Lung (tissue), 12 donors: ENCODE measurements around the gene SMIM36. TPM values are rescaled to one million over a fixed set of nuclear protein-coding genes. Genes with fewer than 3 reads are reported as not detected.

ENCODE experiments used
- ATAC-seq: fragments of 200-7000 bp; cut with Tn5 transposase; one replicate; pipeline ENCODE4 v1.9.1; 2020; ENCODE audit warnings: moderate number of reproducible peaks; ENCODE audit not compliant: insufficient read depth, low FRiP score
- DNase-seq, 3 donors: peaks; one replicate each; pipeline ENCODE4 v3.0.0-alpha.2; 2013 to 2017
- H3K27ac ChIP-seq, 2 donors: one replicate each; pipeline ENCODE4 v1.5.1; 2013; ENCODE audit warnings: mild to moderate bottlenecking in 2 of 2, moderate library complexity in 2 of 2, control low read depth in 1 of 2, inconsistent platforms in 1 of 2, low read depth in 1 of 2, low read length in 1 of 2
- H3K27me3 ChIP-seq, 3 donors: one replicate each; pipeline ENCODE4 v1.5.1; 2013; ENCODE audit warnings: low read length in 2 of 3; ENCODE audit not compliant: control insufficient read depth in 3 of 3, insufficient read depth in 3 of 3
- H3K36me3 ChIP-seq, 4 donors: one replicate each; pipeline ENCODE4 v1.5.1; 2013; ENCODE audit warnings: low read length in 4 of 4, mild to moderate bottlenecking in 1 of 4, moderate library complexity in 1 of 4; ENCODE audit not compliant: control insufficient read depth in 4 of 4, insufficient read depth in 4 of 4
- H3K4me1 ChIP-seq, 5 donors: one replicate each; pipeline ENCODE4 v1.5.1; 2013; ENCODE audit warnings: low read length in 5 of 5, mild to moderate bottlenecking in 2 of 5, moderate library complexity in 1 of 5; ENCODE audit not compliant: control insufficient read depth in 5 of 5, insufficient read depth in 5 of 5
- H3K4me3 ChIP-seq: one replicate; pipeline ENCODE4 v1.5.1; 2013; ENCODE audit warnings: mild to moderate bottlenecking, control low read depth, moderate library complexity
- H3K9ac ChIP-seq, 2 donors: one replicate each; pipeline ENCODE4 v1.5.1; 2013; ENCODE audit warnings: low read length in 2 of 2, control low read depth in 1 of 2; ENCODE audit not compliant: insufficient read depth in 1 of 2
- H3K9me3 ChIP-seq, 4 donors: one replicate each; pipeline ENCODE4 v1.5.1; 2013; ENCODE audit warnings: low read length in 3 of 4, mild to moderate bottlenecking in 1 of 4, moderate library complexity in 1 of 4; ENCODE audit not compliant: control insufficient read depth in 4 of 4, insufficient read depth in 3 of 4
- CTCF ChIP-seq: IDR thresholded peaks from 2 replicates; pipeline ENCODE4 v1.5.1; 2012; ENCODE audit warnings: mild to moderate bottlenecking; ENCODE audit errors: control extremely low read depth, extremely low read depth
- WGBS, 2 donors: extraction: QIAGEN DNeasy Blood & Tissue Kit; methylation state at CpG; one replicate each; pipeline ENCODE4 v1.1.7; 2013; 5-methylcytosine and 5-hydroxymethylcytosine counted together
- polyA plus RNA-seq, 2 donors: library from polyadenylated mRNA; stranded (reverse); fragments of 200-250 nt; gene quantifications; one replicate each; pipeline ENCODE4 v1.2.1, GENCODE V29; 2013
- total RNA-seq, 2 donors: library from RNA; depleted of rRNA in 1 of 2; stranded (reverse); fragments of >200 nt in 1 of 2; gene quantifications; one replicate each; pipeline ENCODE4 v1.2.1, GENCODE V29; 2014 to 2021
- donor health status: control.
- donor health status: control.
- donor health status: Bipolar disorder and iron deficiency.
- donor health status: healthy.
- donor health status: DM: yes; HTN: yes; CAD: no.

SMIM36 gene
- total and polyA plus RNA-seq, 4 donors: not detected

GRCh38 chr17:55463600-55463999 is 47.7 kb downstream of the SMIM36 start:
- no peak overlapping the region for H3K27ac ChIP-seq
- H3K4me1 ChIP-seq: peaks cover 0 to 5% (median 0%) of the 10 kb centered on the region in 5 donors
- no peaks in the 10 kb centered on the region for H3K9me3 ChIP-seq
- no peak overlapping the region for H3K9ac ChIP-seq
- DNase-seq: no peak
- ATAC-seq: no peak
- no peak for TF ChIP-seq CTCF
- no peaks in the 10 kb centered on the region for H3K27me3 ChIP-seq
- no peaks in the 10 kb centered on the region for H3K36me3 ChIP-seq
- WGBS, 2 donors: 14 to 44% methylated on average over 2 of the region's 2 CpGs
- no peak overlapping the region for H3K4me3 ChIP-seq

- ATAC-seq (no peak), DNase-seq (no peak)
- Histone ChIP-seq H3K4me1 (peaks cover 0 to 5% (median 0%) of the 10 kb centered on the region in 5 donors), H3K36me3 (no peaks in the 10 kb centered on the region), H3K9ac (no peak overlapping the region), H3K27me3 (no peaks in the 10 kb centered on the region), H3K9me3 (no peaks in the 10 kb centered on the region), H3K4me3 (no peak overlapping the region), H3K27ac (no peak overlapping the region)
- TF ChIP-seq CTCF: no peak
Observed at GRCh38 chr17:55462711-55463110, 48.5 kb downstream of the SMIM36 start.

- WGBS, 2 donors: 84 to 94% methylated on average over 1 of the region's 1 CpG
- Histone ChIP-seq H3K9me3 (no peaks in the 10 kb centered on the region), H3K9ac (no peak overlapping the region)
Observed at GRCh38 chr17:55462234-55462633, 49.0 kb downstream of the SMIM36 start.

More at GRCh38 chr17:55462234-55462633, 49.0 kb downstream of the SMIM36 start:
- no peaks in the 10 kb centered on the region for H3K27me3 ChIP-seq
- TF ChIP-seq CTCF: no peak
- DNase-seq (no peak), ATAC-seq (no peak)
- H3K36me3 ChIP-seq: no peaks in the 10 kb centered on the region
- H3K27ac ChIP-seq: no peak overlapping the region
- peaks cover 0 to 5% (median 0%) of the 10 kb centered on the region in 5 donors for H3K4me1 ChIP-seq
- H3K4me3 ChIP-seq: no peak overlapping the region
